Measurements from ENCODE around the gene NKIRAS1.
"Not testable (repeated sequence)": the region's sequence is repeated elsewhere in the genome, so short reads cannot be mapped to it uniquely, and the experiment has no call there.

GRCh38 chr3:23881993-23882392, 34.8 kb downstream of the NKIRAS1 start:
- TF ChIP-seq POLR2A, CTCF, EP300 (IDR thresholded peaks at IDR 0.05): not testable (repeated sequence)
